Ascending aorta (tissue), 2 donors: Measurements from ENCODE around the gene CDYL2. TPM values are rescaled to one million over a fixed set of nuclear protein-coding genes. Genes with fewer than 3 reads are reported as not detected.

ENCODE experiments used
- DNase-seq, 2 donors: peaks; one replicate each; pipeline ENCODE4 v3.0.0-alpha.2; 2019; ENCODE audit warnings: low spot score in 2 of 2
- H3K27ac ChIP-seq, 2 donors: fragments of 200-600 bp; sonication (generic); one replicate each; pipeline ENCODE4 v1.5.1; 2016 to 2017; ENCODE audit warnings: mild to moderate bottlenecking in 1 of 2
- H3K27me3 ChIP-seq: fragments of 200-600 bp; sonication (generic); one replicate; pipeline ENCODE4 v1.5.1; 2017
- H3K36me3 ChIP-seq, 2 donors: fragments of 200-600 bp; sonication (generic); one replicate each; pipeline ENCODE4 v1.5.1; 2016
- H3K4me1 ChIP-seq, 2 donors: fragments of 200-600 bp; sonication (generic); one replicate each; pipeline ENCODE4 v1.5.1; 2016 to 2017; ENCODE audit warnings: mild to moderate bottlenecking in 1 of 2
- H3K4me3 ChIP-seq, 2 donors: fragments of 200-600 bp; sonication (generic); one replicate each; pipeline ENCODE4 v1.5.1; 2016 to 2017; ENCODE audit warnings: mild to moderate bottlenecking in 1 of 2
- H3K9me3 ChIP-seq, 2 donors: fragments of 200-600 bp; sonication (generic); one replicate each; pipeline ENCODE4 v1.5.1; 2016
- intact Hi-C: fragments of 100-400 bp; cut with DNase I; formaldehyde crosslinking; loops from one replicate; pipeline ENCODE4 v1.15.1; 2023
- total RNA-seq: library from RNA; depleted of rRNA; stranded (reverse); fragments of >200 nt; gene quantifications from one replicate; pipeline ENCODE4 v1.1.0, GENCODE V29; 2016
- TF ChIP-seq, protein P1 (sequence below), 3 experiments: fragments of 200-600 bp in 2 of 3; fragments of 450-650 bp in 1 of 3; sonication (generic) in 2 of 3; IDR thresholded peaks; one replicate each; pipeline ENCODE4 v1.5.1; 2016 to 2019; ENCODE audit warnings: antibody characterized with exemption in 3 of 3, mild to moderate bottlenecking in 1 of 3, moderate library complexity in 1 of 3

CDYL2 gene
- total RNA-seq, 1 donor from 2014 or later, result 5.0 TPM

DNA sequence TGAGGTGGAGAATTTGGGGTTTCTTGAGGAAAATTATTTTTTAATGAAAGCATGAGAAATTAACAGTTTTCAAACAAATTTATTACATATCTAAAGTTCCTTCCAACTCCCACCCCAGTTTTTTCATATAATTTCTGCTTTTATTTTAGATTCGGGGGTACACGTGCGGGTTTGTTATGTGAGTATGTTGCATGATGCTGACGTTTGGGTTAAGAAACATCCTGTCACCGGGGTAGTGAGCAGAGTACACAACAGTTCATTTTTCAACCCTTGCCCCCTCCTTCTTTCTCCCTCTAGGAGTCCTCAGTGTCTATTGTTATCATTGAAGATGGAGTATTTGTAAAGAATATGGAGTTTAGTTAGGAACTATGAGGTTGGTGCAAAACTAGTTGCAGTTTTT is 31.8 kb upstream of the CDYL2 start:
- intact Hi-C loops, result no loop called here
- Histone ChIP-seq H3K27ac (no peak overlapping the region), H3K4me1 (no peaks in the 10 kb centered on the region), H3K4me3 (no peak overlapping the region), H3K9me3 (no peaks in the 10 kb centered on the region), H3K36me3 (no peaks in the 10 kb centered on the region), H3K27me3 (no peaks in the 10 kb centered on the region)
- TF ChIP-seq, protein P1, sequence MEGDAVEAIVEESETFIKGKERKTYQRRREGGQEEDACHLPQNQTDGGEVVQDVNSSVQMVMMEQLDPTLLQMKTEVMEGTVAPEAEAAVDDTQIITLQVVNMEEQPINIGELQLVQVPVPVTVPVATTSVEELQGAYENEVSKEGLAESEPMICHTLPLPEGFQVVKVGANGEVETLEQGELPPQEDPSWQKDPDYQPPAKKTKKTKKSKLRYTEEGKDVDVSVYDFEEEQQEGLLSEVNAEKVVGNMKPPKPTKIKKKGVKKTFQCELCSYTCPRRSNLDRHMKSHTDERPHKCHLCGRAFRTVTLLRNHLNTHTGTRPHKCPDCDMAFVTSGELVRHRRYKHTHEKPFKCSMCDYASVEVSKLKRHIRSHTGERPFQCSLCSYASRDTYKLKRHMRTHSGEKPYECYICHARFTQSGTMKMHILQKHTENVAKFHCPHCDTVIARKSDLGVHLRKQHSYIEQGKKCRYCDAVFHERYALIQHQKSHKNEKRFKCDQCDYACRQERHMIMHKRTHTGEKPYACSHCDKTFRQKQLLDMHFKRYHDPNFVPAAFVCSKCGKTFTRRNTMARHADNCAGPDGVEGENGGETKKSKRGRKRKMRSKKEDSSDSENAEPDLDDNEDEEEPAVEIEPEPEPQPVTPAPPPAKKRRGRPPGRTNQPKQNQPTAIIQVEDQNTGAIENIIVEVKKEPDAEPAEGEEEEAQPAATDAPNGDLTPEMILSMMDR (IDR thresholded peaks at IDR 0.05), result no peak
- DNase-seq, result no peak

DNA sequence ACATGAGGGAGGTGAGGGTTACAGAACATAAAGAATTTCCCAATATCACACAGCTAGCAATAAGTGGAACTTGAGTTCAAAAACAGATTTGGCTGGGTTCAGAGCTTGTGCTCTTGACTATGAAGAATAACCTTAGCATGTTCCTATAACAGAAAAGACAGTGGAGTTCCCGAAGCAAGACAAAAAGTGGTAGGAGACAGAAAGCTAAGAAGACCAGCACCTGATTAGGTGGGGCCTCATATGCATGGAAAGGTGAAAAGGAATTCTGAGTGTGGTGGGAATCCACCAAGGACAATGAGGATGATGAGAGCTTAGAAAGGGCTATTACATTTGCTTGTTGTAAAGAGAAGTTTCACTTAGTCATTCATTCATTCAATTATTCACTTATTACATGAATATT is 26.6 kb upstream of the CDYL2 start:
- no peak for DNase-seq
- no peak overlapping the region for H3K27ac ChIP-seq
- intact Hi-C loops, result no loop called here
- TF ChIP-seq, protein P1 (IDR thresholded peaks at IDR 0.05), result no peak
- H3K9me3 ChIP-seq, result no peaks in the 10 kb centered on the region
- H3K36me3 ChIP-seq, result no peaks in the 10 kb centered on the region
- no peaks in the 10 kb centered on the region for H3K27me3 ChIP-seq
- no peaks in the 10 kb centered on the region for H3K4me1 ChIP-seq
- no peak overlapping the region for H3K4me3 ChIP-seq

DNA sequence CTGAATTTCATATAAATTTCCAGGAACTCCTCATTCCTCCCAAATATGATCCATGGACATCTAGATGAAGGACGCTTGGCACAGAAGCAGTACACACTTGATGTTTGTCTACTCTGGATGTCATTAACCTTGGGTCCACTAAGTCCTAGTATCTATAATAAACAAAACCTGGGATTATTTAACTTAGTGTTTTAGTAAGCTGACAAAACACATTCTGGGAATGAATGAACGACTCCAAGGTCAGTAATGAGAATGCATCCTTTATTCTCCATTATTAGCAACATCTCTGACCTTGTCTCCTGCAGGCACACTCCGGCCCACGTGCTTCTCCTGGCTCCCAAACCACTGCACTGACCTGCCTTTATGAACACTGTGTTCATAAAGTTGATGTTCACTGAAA is 24.1 kb upstream of the CDYL2 start:
- DNase-seq, result no peak
- Histone ChIP-seq H3K4me3 (no peak overlapping the region), H3K27ac (no peak overlapping the region), H3K9me3 (no peaks in the 10 kb centered on the region), H3K36me3 (no peaks in the 10 kb centered on the region), H3K27me3 (no peaks in the 10 kb centered on the region), H3K4me1 (no peaks in the 10 kb centered on the region)
- TF ChIP-seq, protein P1 (IDR thresholded peaks at IDR 0.05), result no peak
- intact Hi-C loops, result no loop called here

DNA sequence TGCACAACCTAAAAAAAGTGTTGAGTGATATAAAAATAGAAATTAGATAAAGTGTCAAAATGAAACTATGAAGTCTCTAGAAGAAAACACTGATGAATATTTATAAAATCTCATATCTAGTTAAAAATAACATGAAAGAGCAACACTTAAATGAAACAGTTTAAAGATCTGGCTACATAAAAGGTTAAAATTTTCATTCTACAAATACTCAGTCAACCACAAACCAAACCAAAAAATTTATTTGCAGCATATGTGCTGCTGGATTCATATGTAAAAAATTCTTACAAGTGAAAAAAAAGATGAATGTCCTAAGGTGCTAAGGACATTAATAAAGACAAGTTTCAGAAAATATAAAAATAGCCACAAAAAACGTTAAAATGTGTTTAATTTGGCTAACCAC is 22.6 kb upstream of the CDYL2 start:
- no peaks in the 10 kb centered on the region for H3K27me3 ChIP-seq
- intact Hi-C loops, result no loop called here

DNA sequence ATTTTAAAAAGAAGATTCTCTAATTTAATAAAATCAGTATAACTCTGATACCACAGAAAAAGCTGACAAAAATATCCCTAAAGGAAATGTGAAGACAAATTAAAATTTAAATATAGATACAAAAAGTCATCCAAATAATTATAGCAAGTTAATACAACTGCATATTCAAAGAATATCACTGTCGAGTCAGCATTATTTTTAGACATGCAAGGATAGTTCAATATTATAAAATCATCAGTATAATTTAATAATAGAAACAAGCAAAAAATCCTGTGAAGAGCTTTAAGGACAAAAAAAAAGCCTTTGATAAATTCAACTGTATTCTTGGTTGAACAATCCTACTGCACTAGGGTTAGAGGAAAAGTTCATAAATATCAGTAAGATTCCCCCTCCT is 21.0 kb upstream of the CDYL2 start:
- no peak for DNase-seq
- intact Hi-C loops, result no loop called here

More for the DNA sequence above, 22.6 kb upstream of the CDYL2 start:
- Histone ChIP-seq H3K9me3 (no peaks in the 10 kb centered on the region), H3K4me1 (no peaks in the 10 kb centered on the region), H3K4me3 (no peak overlapping the region), H3K36me3 (no peaks in the 10 kb centered on the region), H3K27ac (no peak overlapping the region)
- no peak for DNase-seq
- TF ChIP-seq, protein P1 (IDR thresholded peaks at IDR 0.05), result no peak

More for the DNA sequence above, 21.0 kb upstream of the CDYL2 start:
- H3K27ac ChIP-seq, result no peak overlapping the region
- TF ChIP-seq, protein P1 (IDR thresholded peaks at IDR 0.05), result no peak
- H3K27me3 ChIP-seq, result no peaks in the 10 kb centered on the region
- no peaks in the 10 kb centered on the region for H3K9me3 ChIP-seq
- H3K4me3 ChIP-seq, result no peak overlapping the region
- no peaks in the 10 kb centered on the region for H3K4me1 ChIP-seq
- no peaks in the 10 kb centered on the region for H3K36me3 ChIP-seq
